GM12878 (cell line): ENCODE data around the gene AGAP3. TPM values are rescaled to one million over a fixed set of nuclear protein-coding genes. Genes with fewer than 3 reads are reported as not detected.
A peak's percentile ranks its signal among the peaks of the same experiment; 100 is the strongest.

Experiments
- BHLHE40 ChIP-seq, 2 experiments: fragments of 450-650 bp in 1 of 2; IDR thresholded peaks; 2 replicates each; pipeline ENCODE4 v1.6.1; 2011 to 2017; ENCODE audit warnings: low read depth in 2 of 2, borderline replicate concordance in 1 of 2, improper control_type of control experiment in 1 of 2, low read length in 1 of 2, mild to moderate bottlenecking in 1 of 2
- CBX5 ChIP-seq: sonication (generic); IDR thresholded peaks from 2 replicates; pipeline ENCODE4 v1.6.1; 2016; ENCODE audit warnings: low read depth, moderate library complexity, mild to moderate bottlenecking, inconsistent platforms
- CEBPB ChIP-seq, 2 experiments: fragments of 150-350 bp in 1 of 2; IDR thresholded peaks; 2 replicates each; pipeline ENCODE4 v1.6.1; 2012 to 2014; ENCODE audit warnings: low read depth in 2 of 2, low read length in 2 of 2, borderline replicate concordance in 1 of 2, inconsistent platforms in 1 of 2
- CREB1 ChIP-seq: IDR thresholded peaks from 2 replicates; pipeline ENCODE4 v1.6.1; 2012; ENCODE audit warnings: low read depth, mild to moderate bottlenecking, inconsistent platforms
- EP300 ChIP-seq, 2 experiments: fragments of 150-350 bp in 1 of 2; IDR thresholded peaks; 2 replicates each; pipeline ENCODE4 v1.6.1; 2011 to 2012; ENCODE audit warnings: low read depth in 2 of 2, low read length in 2 of 2, borderline replicate concordance in 1 of 2, improper control_type of control experiment in 1 of 2, inconsistent platforms in 1 of 2; ENCODE audit not compliant: control insufficient read depth in 1 of 2
- HDAC2 ChIP-seq: fragments of 200-600 bp; sonication (generic); IDR thresholded peaks from 2 replicates; pipeline ENCODE4 v1.6.1; 2017
- IKZF2 ChIP-seq, 2 experiments: fragments of 450-650 bp; IDR thresholded peaks; 2 replicates each; pipeline ENCODE4 v1.6.1; 2017; ENCODE audit warnings: mild to moderate bottlenecking in 2 of 2, moderate library complexity in 2 of 2
- POLR2AphosphoS5 ChIP-seq: IDR thresholded peaks from 2 replicates; pipeline ENCODE4 v1.6.1; 2011; ENCODE audit warnings: mild to moderate bottlenecking, low read length, inconsistent platforms
- RUNX3 ChIP-seq: IDR thresholded peaks from 2 replicates; pipeline ENCODE4 v1.6.1; 2012; ENCODE audit warnings: low read length, inconsistent platforms
- SIX5 ChIP-seq: IDR thresholded peaks from 2 replicates; pipeline ENCODE4 v1.6.1; 2011; ENCODE audit warnings: mild to moderate bottlenecking, low read depth, low read length, moderate library complexity; ENCODE audit not compliant: severe bottlenecking
- SREBF1 ChIP-seq: IDR thresholded peaks from 2 replicates; pipeline ENCODE4 v1.6.1; 2012; ENCODE audit warnings: mild to moderate bottlenecking, low read length
- YY1 ChIP-seq: IDR thresholded peaks from 2 replicates; pipeline ENCODE4 v1.6.1; 2011; ENCODE audit warnings: low read depth, mild to moderate bottlenecking, low read length
- ZNF274 ChIP-seq: IDR thresholded peaks from one replicate; pipeline ENCODE4 v1.8.0; 2011; ENCODE audit not compliant: insufficient read length, insufficient read depth
- ZZZ3 ChIP-seq: IDR thresholded peaks from 2 replicates; pipeline ENCODE4 v1.6.1; 2011; ENCODE audit warnings: low read depth; ENCODE audit not compliant: control insufficient read depth, insufficient read length
- polyA plus RNA-seq, 11 experiments: library from polyadenylated mRNA; depleted of rRNA in 4 of 11; unstranded in 6 of 11; stranded (reverse) in 5 of 11; fragments of >200 nt; fragmentation: Nextera tagmentation in 4 of 11; fragmentation: Illumina TruSeq in 1 of 11; extraction: Ambion mirVana in 4 of 11; extraction: Trizol in 1 of 11; gene quantifications; 1 replicate in 1 of 11; 2 replicates in 10 of 11; pipeline versions ENCODE4 v1.2.1 to v1.2.3, GENCODE V29; 2011 to 2016; ENCODE audit warnings: inconsistent platforms in 2 of 11, missing spikeins in 2 of 11, low read depth in 1 of 11
- total RNA-seq, 4 experiments: library from RNA; depleted of rRNA in 3 of 4; stranded (reverse); fragments of >200 nt in 3 of 4; fragmentation: Illumina TruSeq in 1 of 4; extraction: Trizol in 1 of 4; gene quantifications; 2 replicates each; pipeline versions ENCODE4 v1.2.1 to v1.2.3, GENCODE V29; 2013 to 2021
- TF ChIP-seq, protein P1 (sequence below): fragments of 450-650 bp; IDR thresholded peaks from 2 replicates; pipeline ENCODE4 v1.6.1; 2018; ENCODE audit warnings: mild to moderate bottlenecking, low read depth, moderate library complexity; ENCODE audit not compliant: partially characterized antibody
- TF ChIP-seq, protein P2 (sequence below): fragments of 450-650 bp; IDR thresholded peaks from 2 replicates; pipeline ENCODE4 v1.6.1; 2016; ENCODE audit warnings: mild to moderate bottlenecking, moderate library complexity, borderline replicate concordance
- TF ChIP-seq, protein P3 (sequence below): fragments of 450-650 bp; IDR thresholded peaks from 2 replicates; pipeline ENCODE4 v1.6.1; 2017; ENCODE audit warnings: mild to moderate bottlenecking, low read depth, inconsistent platforms; ENCODE audit not compliant: poor library complexity, severe bottlenecking

AGAP3 gene
- total and polyA plus RNA-seq, 10 of the 15 experiments (the other 5 are each of a cell fraction or from before 2014, with no cell fraction given): 1.8 to 68.1 (median 15.7) TPM

DNA sequence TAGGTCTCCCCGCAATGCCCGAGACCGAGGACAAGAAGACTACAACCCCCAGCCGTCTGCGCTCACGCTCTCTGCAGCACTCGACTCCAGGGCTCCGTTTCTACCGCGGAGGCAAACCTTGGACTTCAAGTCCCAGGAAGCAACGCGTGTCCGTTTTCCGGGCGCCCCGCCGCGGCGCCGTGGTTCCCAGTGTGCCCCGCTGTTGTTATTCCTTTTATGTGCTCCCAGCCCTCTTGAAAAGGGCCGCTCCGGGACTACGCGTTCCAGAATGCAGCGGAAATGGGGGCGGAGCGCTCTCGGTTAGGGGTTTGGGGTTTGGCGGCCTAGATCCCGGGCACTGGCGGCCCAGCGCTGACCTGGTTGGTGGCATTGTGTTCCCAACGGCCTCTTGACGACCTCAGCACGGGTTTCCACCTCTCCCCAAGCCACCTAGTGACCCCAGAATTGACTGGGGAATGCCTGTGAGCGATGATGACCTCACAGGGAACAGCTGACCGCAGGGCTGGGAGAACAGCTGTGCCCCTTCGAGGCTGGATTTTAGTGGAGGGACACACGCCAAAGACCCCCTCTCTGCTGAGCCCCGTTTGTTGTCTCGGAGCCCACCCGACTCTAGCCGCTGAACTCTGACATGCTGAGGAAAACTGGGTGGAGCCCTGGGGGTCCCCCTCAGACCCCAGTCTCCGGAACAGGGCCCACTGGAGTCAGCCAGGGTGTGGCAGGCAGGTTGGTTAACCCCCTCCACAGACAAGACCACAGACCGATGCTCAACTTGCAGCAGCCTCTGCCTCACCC lies 28.1 kb upstream of the AGAP3 start (continued):
- TF ChIP-seq CBX5 (no peak; the same call in 1 of the 2 replicates), YY1 (peak; percentile 75), SREBF1 (peak; percentile 82; the same call in 1 of the 2 replicates), RUNX3 (peak; percentile 55; the same call in 1 of the 2 replicates), EP300 (IDR thresholded peaks at IDR 0.05; ENCODE audit: borderline replicate concordance in 1 of 2, control insufficient read depth in 1 of 2, low read depth in 2 of 2, low read length in 2 of 2) (peak in 1 of 2 experiments; percentile 8; a peak in 1 of 4 replicates), HDAC2 (no peak), CREB1 (peak; percentile 88), CEBPB (IDR thresholded peaks at IDR 0.05; ENCODE audit: borderline replicate concordance in 1 of 2, low read depth in 2 of 2, low read length in 2 of 2) (no peak), ZZZ3 (no peak), ZNF274 (no peak), IKZF2 (IDR thresholded peaks at IDR 0.05) (peak; percentile 78 to 79; a peak in 3 of 4 replicates), BHLHE40 (IDR thresholded peaks at IDR 0.05; ENCODE audit: borderline replicate concordance in 1 of 2, low read depth in 2 of 2, low read length in 1 of 2) (peak; percentile 8 to 68; a peak in 1 of 4 replicates), SIX5 (peak; percentile 96), POLR2AphosphoS5 (no peak)
- TF ChIP-seq, protein P1, sequence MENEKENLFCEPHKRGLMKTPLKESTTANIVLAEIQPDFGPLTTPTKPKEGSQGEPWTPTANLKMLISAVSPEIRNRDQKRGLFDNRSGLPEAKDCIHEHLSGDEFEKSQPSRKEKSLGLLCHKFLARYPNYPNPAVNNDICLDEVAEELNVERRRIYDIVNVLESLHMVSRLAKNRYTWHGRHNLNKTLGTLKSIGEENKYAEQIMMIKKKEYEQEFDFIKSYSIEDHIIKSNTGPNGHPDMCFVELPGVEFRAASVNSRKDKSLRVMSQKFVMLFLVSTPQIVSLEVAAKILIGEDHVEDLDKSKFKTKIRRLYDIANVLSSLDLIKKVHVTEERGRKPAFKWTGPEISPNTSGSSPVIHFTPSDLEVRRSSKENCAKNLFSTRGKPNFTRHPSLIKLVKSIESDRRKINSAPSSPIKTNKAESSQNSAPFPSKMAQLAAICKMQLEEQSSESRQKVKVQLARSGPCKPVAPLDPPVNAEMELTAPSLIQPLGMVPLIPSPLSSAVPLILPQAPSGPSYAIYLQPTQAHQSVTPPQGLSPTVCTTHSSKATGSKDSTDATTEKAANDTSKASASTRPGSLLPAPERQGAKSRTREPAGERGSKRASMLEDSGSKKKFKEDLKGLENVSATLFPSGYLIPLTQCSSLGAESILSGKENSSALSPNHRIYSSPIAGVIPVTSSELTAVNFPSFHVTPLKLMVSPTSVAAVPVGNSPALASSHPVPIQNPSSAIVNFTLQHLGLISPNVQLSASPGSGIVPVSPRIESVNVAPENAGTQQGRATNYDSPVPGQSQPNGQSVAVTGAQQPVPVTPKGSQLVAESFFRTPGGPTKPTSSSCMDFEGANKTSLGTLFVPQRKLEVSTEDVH: no peak
- TF ChIP-seq, protein P2, sequence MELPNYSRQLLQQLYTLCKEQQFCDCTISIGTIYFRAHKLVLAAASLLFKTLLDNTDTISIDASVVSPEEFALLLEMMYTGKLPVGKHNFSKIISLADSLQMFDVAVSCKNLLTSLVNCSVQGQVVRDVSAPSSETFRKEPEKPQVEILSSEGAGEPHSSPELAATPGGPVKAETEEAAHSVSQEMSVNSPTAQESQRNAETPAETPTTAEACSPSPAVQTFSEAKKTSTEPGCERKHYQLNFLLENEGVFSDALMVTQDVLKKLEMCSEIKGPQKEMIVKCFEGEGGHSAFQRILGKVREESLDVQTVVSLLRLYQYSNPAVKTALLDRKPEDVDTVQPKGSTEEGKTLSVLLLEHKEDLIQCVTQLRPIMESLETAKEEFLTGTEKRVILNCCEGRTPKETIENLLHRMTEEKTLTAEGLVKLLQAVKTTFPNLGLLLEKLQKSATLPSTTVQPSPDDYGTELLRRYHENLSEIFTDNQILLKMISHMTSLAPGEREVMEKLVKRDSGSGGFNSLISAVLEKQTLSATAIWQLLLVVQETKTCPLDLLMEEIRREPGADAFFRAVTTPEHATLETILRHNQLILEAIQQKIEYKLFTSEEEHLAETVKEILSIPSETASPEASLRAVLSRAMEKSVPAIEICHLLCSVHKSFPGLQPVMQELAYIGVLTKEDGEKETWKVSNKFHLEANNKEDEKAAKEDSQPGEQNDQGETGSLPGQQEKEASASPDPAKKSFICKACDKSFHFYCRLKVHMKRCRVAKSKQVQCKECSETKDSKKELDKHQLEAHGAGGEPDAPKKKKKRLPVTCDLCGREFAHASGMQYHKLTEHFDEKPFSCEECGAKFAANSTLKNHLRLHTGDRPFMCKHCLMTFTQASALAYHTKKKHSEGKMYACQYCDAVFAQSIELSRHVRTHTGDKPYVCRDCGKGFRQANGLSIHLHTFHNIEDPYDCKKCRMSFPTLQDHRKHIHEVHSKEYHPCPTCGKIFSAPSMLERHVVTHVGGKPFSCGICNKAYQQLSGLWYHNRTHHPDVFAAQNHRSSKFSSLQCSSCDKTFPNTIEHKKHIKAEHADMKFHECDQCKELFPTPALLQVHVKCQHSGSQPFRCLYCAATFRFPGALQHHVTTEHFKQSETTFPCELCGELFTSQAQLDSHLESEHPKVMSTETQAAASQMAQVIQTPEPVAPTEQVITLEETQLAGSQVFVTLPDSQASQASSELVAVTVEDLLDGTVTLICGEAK: peak; percentile 90
- TF ChIP-seq, protein P3, sequence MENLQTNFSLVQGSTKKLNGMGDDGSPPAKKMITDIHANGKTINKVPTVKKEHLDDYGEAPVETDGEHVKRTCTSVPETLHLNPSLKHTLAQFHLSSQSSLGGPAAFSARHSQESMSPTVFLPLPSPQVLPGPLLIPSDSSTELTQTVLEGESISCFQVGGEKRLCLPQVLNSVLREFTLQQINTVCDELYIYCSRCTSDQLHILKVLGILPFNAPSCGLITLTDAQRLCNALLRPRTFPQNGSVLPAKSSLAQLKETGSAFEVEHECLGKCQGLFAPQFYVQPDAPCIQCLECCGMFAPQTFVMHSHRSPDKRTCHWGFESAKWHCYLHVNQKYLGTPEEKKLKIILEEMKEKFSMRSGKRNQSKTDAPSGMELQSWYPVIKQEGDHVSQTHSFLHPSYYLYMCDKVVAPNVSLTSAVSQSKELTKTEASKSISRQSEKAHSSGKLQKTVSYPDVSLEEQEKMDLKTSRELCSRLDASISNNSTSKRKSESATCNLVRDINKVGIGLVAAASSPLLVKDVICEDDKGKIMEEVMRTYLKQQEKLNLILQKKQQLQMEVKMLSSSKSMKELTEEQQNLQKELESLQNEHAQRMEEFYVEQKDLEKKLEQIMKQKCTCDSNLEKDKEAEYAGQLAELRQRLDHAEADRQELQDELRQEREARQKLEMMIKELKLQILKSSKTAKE: no peak
